Activated naive CD4-positive, alpha-beta T cell treated with anti-CD3 and anti-CD28 coated beads, Interleukin-2, amount 50 U/mL, for 72 hours (primary cell): ENCODE results near the gene OR10G3. TPM values are rescaled to one million over a fixed set of nuclear protein-coding genes. Genes with fewer than 3 reads are reported as not detected.

ENCODE experiments used
- ATAC-seq, 2 donors: fragments of 150-1000 bp; cut with Tn5 transposase; 2 replicates each; pipeline ENCODE4 v1.10.0; 2021; ENCODE audit warnings: mild to moderate bottlenecking in 2 of 2, moderate library complexity in 2 of 2
- DNase-seq, 2 donors: peaks; one replicate each; pipeline ENCODE4 v3.0.0; 2021 to 2022; ENCODE audit warnings: low spot score in 2 of 2
- H3K27ac Mint-ChIP-seq, 2 donors: one replicate each; pipeline ENCODE4 v1.8.0; 2022; ENCODE audit warnings: mild to moderate bottlenecking in 2 of 2, mixed read lengths in 2 of 2
- H3K36me3 Mint-ChIP-seq, 2 donors: one replicate each; pipeline ENCODE4 v1.8.0; 2022; ENCODE audit warnings: mixed read lengths in 2 of 2
- H3K9me3 Mint-ChIP-seq, 2 donors: one replicate each; pipeline ENCODE4 v1.8.0; 2022; ENCODE audit warnings: mixed read lengths in 2 of 2
- total RNA-seq, 2 donors: library from RNA; stranded (reverse); gene quantifications; one replicate each; pipeline ENCODE4 v1.2.3, GENCODE V29; 2022

Gene OR10G3
- total RNA-seq, 2 donors from 2014 or later, result not detected

DNA sequence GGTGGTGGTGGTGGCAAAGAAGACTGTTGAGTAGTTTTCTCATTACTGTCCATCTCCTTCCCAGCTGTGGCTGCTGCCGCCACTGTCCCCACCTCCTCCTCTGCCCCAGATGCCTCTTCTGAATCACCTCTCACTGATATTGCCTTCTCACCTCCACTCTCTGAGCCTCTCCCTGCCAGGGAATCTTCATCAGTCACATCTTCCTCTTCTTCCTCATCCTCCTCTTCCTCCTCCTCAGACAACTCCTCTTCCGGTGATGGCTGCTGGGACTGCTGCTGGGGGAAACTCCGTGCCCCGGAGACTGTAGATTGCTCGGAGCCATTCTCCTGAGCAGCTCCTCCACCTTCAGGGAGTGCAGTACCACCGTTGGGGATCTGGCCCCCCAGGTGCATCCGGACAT is 56.7 kb downstream of the OR10G3 start:
- no peak for ATAC-seq
- DNase-seq, result no peak
- Mint-ChIP-seq H3K36me3 (no peaks in the 10 kb centered on the region), H3K9me3 (no peaks in the 10 kb centered on the region), H3K27ac (no peak overlapping the region)

DNA sequence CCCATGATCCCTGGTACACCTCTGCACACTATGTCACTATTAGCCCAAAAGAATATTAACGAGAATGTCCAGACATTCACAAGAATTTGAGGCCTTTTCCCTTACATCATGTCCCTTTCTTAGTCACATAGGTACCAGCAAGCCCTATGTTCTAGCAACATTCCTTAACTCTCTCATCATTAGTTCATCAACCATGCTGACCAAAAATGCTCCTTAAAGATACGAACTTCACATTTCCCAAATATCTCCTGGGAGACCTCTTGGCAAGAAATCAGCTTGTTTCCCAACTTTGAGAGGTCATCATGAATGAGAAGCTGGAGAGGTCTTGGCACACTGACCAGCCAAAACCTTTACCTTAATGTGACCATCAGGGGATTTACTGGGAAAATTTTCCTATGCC is 58.4 kb downstream of the OR10G3 start:
- Mint-ChIP-seq H3K36me3 (no peaks in the 10 kb centered on the region), H3K27ac (no peak overlapping the region), H3K9me3 (no peaks in the 10 kb centered on the region)
- ATAC-seq (no peak), DNase-seq (no peak)

DNA sequence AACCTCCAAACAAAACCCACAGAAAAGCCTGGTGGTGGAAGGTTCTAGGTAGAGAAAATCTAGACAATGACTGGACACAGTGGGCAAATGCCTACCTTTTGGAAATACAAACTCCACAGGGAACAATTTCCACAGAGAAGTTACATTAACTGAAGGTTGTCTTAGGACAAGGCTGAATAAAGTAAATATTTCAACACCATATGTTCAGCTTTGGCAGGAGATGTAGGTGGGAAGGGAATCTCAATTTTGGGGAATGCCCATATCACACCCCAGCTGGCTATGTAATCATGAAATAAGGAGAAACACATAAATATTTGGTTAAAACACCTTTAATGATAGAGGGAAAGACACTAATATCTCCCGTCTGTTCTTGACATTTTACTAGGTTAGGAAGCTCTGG is 59.1 kb downstream of the OR10G3 start:
- Mint-ChIP-seq H3K36me3 (no peaks in the 10 kb centered on the region), H3K27ac (no peak overlapping the region), H3K9me3 (no peaks in the 10 kb centered on the region)
- DNase-seq, result no peak
- no peak for ATAC-seq

DNA sequence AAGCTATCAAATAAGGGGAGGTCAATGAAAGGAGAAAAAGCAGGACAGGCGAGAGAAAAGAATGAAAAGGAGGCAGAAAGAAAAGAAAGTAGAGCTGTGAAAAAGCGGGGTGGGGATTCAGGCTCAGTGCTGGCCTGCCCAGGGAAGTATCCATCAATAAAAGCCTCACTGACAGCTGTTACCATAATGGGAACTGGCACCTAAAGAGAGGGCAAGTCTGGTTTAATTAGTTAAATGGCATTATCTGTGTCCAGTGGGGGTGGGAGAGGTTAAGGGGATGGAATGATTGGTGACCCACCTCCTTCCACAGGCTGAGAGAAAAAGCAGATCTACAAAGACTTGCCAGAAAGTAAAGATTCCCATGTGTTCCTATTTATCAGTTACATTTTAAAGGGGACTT is 61.2 kb downstream of the OR10G3 start:
- H3K27ac Mint-ChIP-seq, result no peak overlapping the region
- H3K36me3 Mint-ChIP-seq, result no peaks in the 10 kb centered on the region
- ATAC-seq, result no peak
- no peak for DNase-seq
- H3K9me3 Mint-ChIP-seq, result no peaks in the 10 kb centered on the region

Other genes starting within 250 kb of the OR10G3 start
- 100 to 1,000 TPM; 161 to 172 TPM for gene SUPT16H, start 196.1 kb downstream of the OR10G3 start, total RNA-seq
- 100 to 1,000 TPM; 125 to 126 TPM for gene CHD8, start 124.0 kb downstream of the OR10G3 start, total RNA-seq
- gene RAB2B, start 103.1 kb downstream of the OR10G3 start, total RNA-seq, result 10 to 100 TPM; 30.2 to 48.8 TPM
- 100 to 1,000 TPM in 1 of 2 donors, 10 to 100 TPM in 1; 80.8 to 104 TPM for gene TOX4, start 102.9 kb downstream of the OR10G3 start, total RNA-seq
- 10 to 100 TPM; 60.6 to 74.9 TPM for gene METTL3, start 68.7 kb downstream of the OR10G3 start, total RNA-seq
- gene SALL2, start 53.7 kb downstream of the OR10G3 start, total RNA-seq, result 1 to 10 TPM; 5.4 to 9.3 TPM
- gene OR10G2, start 54.9 kb upstream of the OR10G3 start, total RNA-seq, result not detected
- gene OR4E2, start 73.8 kb upstream of the OR10G3 start, total RNA-seq, result under 1 TPM in 1 of 2 donors, not detected in 1; 0.12 TPM
- under 1 TPM; 0.14 to 0.16 TPM for gene OR4E1, start 93.7 kb upstream of the OR10G3 start, total RNA-seq